Gastrocnemius medialis (tissue), 4 donors: Measurements from ENCODE around the gene MRPL51. TPM values are rescaled to one million over a fixed set of nuclear protein-coding genes. Genes with fewer than 3 reads are reported as not detected.

Experiments used
- ATAC-seq, 2 donors: fragments of 150-250 bp; one replicate each; pipeline ENCODE4 v1.9.1; 2016
- DNase-seq, 2 donors: peaks; one replicate each; pipeline ENCODE4 v3.0.0-alpha.2; 2019
- H3K27ac ChIP-seq, 4 donors: fragments of 200-600 bp; sonication (generic); 1 replicate in 1 of 4; 2 replicates in 3 of 4; pipeline ENCODE4 v1.5.1; 2016 to 2018; ENCODE audit warnings: mild to moderate bottlenecking in 2 of 4, moderate library complexity in 1 of 4
- H3K27me3 ChIP-seq, 3 donors: fragments of 200-600 bp; sonication (generic) in 2 of 3; 1 replicate in 1 of 3; 2 replicates in 2 of 3; pipeline versions ENCODE4 v1.5.1 to v1.6.0; 2016 to 2019; ENCODE audit warnings: mild to moderate bottlenecking in 1 of 3, moderate library complexity in 1 of 3
- H3K36me3 ChIP-seq, 2 donors: fragments of 200-600 bp; sonication (generic) in 1 of 2; one replicate each; pipeline ENCODE4 v1.5.1; 2017 to 2018
- H3K4me1 ChIP-seq, 2 donors: fragments of 200-600 bp; sonication (generic) in 1 of 2; one replicate each; pipeline ENCODE4 v1.5.1; 2016 to 2017; ENCODE audit warnings: mild to moderate bottlenecking in 2 of 2
- H3K4me3 ChIP-seq, 4 donors: fragments of 200-600 bp; sonication (generic) in 3 of 4; 1 replicate in 1 of 4; 2 replicates in 3 of 4; pipeline ENCODE4 v1.5.1; 2016 to 2019; ENCODE audit warnings: mild to moderate bottlenecking in 2 of 4
- H3K9me3 ChIP-seq, 3 donors: fragments of 200-600 bp; sonication (generic) in 2 of 3; 1 replicate in 1 of 3; 2 replicates in 2 of 3; pipeline ENCODE4 v1.5.1; 2016 to 2019
- POLR2A ChIP-seq, 2 donors: fragments of 450-650 bp; IDR thresholded peaks; one replicate each; pipeline ENCODE4 v1.6.1; 2017; ENCODE audit warnings: antibody characterized with exemption in 2 of 2, mild to moderate bottlenecking in 2 of 2, moderate library complexity in 2 of 2
- in situ Hi-C, 4 donors: fragments of 200-750 bp; cut with MboI; loops; one replicate each; pipeline versions ENCODE4 v1.15.0 to v1.8.0; 2017; ENCODE audit warnings: low sequenced_read_pairs in 4 of 4
- intact Hi-C: fragments of 100-400 bp; cut with DNase I; formaldehyde crosslinking; loops from one replicate; pipeline ENCODE4 v1.15.1; 2023; ENCODE audit warnings: low total_unique reads
- total RNA-seq, 4 donors: library from RNA; depleted of rRNA; stranded (reverse); fragments of >200 nt; gene quantifications; one replicate each; pipeline versions ENCODE4 v1.1.0 to v1.2.3, GENCODE V29; 2016
- TF ChIP-seq, protein P1 (sequence below), 5 experiments: fragments of 450-650 bp in 3 of 5; fragments of 200-600 bp in 2 of 5; sonication (generic) in 2 of 5; IDR thresholded peaks in 4 of 5; conservative IDR thresholded peaks in 1 of 5; 1 replicate in 4 of 5; 2 replicates in 1 of 5; pipeline ENCODE4 v1.5.1; 2016 to 2019; ENCODE audit warnings: antibody characterized with exemption in 5 of 5, mild to moderate bottlenecking in 3 of 5, moderate library complexity in 3 of 5

Gene MRPL51
- 100 to 1,000 TPM in 3 of 4 donors, 10 to 100 TPM in 1; 76.6 to 147 (median 124) TPM for total RNA-seq

DNA sequence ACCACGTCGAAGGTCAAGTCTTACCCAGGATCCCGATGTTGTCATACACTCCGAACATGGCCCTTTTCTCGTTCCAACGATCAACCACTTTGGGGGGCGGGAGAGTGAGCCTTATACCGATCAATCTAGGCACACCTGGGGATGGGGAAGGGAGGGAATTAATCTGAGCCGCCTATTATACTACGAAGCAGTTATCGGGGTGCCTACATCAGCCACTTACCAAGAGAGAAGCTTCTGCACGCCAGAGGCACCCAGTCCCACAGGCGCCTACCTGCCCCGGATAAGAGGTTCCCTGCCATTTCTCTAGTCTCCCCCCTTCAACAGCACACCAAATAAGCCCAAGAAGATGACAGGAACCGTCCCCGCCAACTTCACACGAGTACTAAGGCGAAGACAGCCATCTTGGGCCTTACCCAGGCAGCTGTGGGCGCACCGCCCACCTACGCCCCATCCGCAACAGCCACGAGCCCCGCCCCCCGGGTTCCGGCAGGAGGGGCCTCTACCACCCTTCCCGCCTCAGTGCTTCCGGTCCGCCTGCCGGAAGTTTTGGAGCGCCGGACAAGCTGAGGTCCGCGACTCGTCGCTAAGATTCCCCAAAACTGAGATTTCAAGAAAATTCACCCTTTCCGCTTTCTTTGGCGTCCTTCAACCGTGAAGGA is at the start of gene MRPL51:
TSS of gene MRPL51 (minus strand) at position 425 of the 659 bp plus-strand sequence. CDS start at position 299, 126 bp downstream.
- in situ Hi-C loops (loop anchor here in 1 of 4 donors (5.0 kb wide), 1 partner anchor 39 kb away; the partner anchor contains the start of gene GAPDH), intact Hi-C loops (loop anchor here (1.0 to 10.0 kb wide), 4 partner anchors 22 to 192 kb away; partner anchors contain the start of genes GAPDH and ZNF384)
- peak; percentile 94 to 96 for DNase-seq
- peak within 1 kb of the TSS; percentile 93 to 100 (median 98) for H3K27ac ChIP-seq
- peak; percentile 79 to 86 for TF ChIP-seq POLR2A (IDR thresholded peaks at IDR 0.05)
- TF ChIP-seq, protein P1, sequence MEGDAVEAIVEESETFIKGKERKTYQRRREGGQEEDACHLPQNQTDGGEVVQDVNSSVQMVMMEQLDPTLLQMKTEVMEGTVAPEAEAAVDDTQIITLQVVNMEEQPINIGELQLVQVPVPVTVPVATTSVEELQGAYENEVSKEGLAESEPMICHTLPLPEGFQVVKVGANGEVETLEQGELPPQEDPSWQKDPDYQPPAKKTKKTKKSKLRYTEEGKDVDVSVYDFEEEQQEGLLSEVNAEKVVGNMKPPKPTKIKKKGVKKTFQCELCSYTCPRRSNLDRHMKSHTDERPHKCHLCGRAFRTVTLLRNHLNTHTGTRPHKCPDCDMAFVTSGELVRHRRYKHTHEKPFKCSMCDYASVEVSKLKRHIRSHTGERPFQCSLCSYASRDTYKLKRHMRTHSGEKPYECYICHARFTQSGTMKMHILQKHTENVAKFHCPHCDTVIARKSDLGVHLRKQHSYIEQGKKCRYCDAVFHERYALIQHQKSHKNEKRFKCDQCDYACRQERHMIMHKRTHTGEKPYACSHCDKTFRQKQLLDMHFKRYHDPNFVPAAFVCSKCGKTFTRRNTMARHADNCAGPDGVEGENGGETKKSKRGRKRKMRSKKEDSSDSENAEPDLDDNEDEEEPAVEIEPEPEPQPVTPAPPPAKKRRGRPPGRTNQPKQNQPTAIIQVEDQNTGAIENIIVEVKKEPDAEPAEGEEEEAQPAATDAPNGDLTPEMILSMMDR (IDR thresholded peaks at IDR 0.05 in 4 of 5, conservative IDR thresholded peaks at IDR 0.05 in 1 of 5), result no peak
- no peaks in the 10 kb centered on the region for H3K9me3 ChIP-seq
- peak within 1 kb of the TSS; percentile 81 to 99 (median 88) for H3K4me3 ChIP-seq
- no peaks in the 10 kb centered on the region for H3K27me3 ChIP-seq
- peaks cover 4 to 34% of the 10 kb centered on the region in 2 donors for H3K36me3 ChIP-seq
- ATAC-seq, result peak; percentile 88 to 94
- H3K4me1 ChIP-seq, result peaks cover 21 to 27% of the 10 kb centered on the region in 2 donors

DNA sequence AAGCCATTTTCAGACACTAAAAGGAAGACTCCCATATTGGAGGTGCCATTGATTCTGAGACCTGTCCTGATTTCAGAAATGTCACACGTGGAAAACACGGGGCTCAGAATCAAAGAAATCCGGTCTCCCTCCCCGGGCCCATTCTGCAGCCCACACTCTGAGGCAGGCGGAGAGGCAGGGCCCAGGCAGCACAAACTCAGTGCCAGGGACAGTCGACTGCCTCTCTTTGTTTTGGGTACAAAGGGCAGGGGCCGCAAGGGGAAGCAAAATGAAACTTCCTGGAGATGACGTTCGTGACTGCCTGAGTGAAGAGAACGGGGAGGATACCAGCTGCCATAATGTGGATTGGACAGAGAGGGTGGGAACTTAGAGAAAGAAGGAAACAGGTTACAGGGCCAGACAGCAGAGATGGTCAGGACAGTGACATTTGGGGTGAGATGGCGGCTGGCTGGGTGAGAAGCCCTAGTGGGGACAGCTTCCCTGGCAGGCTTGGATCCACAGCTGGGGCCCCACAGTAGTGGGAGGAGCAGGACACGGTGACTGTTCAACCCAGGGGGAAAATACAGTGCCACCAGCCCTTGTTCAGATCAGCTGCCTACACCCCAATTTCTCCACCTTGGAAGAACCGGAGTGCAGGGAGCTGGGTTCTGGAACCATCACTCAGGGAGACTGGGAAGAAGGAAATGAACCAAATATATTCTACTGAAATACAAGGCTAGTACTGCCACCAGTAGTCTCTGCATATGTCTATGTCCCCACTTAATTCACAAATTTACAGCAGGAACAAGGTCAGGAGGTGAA is 49.3 kb upstream of the MRPL51 start:
- TF ChIP-seq POLR2A (IDR thresholded peaks at IDR 0.05), result no peak
- TF ChIP-seq, protein P1 (IDR thresholded peaks at IDR 0.05 in 4 of 5, conservative IDR thresholded peaks at IDR 0.05 in 1 of 5), result no peak
- H3K4me3 ChIP-seq, result no peak overlapping the region
- H3K27ac ChIP-seq, result peak overlapping the region; percentile 91 to 97 (median 96)
- peaks cover 19 to 27% of the 10 kb centered on the region in 2 donors for H3K4me1 ChIP-seq
- DNase-seq, result no peak
- no peaks in the 10 kb centered on the region for H3K9me3 ChIP-seq
- ATAC-seq, result no peak
- H3K36me3 ChIP-seq, result peaks cover 0 to 27% of the 10 kb centered on the region in 2 donors
- no peaks in the 10 kb centered on the region for H3K27me3 ChIP-seq
- intact Hi-C loops (no loop called here), in situ Hi-C loops (loop anchor here in 3 of 4 donors (5.0 to 25.0 kb wide), 3 partner anchors 118 to 205 kb away; no protein-coding TSS in a partner anchor)

DNA sequence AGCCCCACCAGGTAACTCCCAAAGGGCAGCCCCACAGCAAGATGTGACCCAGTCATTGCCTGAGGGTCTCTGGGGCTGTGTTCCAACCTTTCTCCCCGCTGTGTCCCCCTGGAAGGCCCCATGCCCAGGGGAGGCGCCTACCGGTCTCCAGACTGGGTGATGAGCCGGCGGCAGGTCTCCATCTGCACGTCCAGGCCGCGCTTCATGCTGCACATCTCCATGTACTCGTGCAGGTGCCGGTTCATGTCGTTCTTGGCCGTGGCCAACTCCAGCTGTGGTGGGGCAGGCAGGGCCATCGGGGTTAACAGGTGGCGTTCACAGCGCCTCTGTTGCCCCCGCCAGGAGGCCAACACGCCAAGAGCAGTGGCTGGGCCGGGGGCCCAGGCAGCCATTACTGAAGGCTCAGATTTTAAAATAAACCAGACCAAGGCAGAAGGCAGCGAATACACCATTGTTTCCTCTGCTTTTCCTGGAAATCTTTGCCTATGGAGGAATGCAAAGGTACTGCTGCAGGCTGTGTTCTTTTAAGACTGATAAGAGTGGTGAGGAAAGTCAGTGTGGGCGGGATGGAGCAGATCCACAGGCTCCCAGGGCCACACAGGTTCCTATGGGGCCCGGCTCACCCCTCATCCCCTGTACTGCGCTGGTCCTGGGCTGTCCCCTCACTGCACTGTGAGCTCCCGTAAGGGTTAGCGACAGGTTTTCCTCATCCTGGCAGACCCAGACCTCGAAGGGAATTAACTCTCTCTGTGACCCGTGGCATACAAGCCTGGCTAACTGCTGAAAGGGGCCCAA is 48.5 kb upstream of the MRPL51 start:
- Histone ChIP-seq H3K4me3 (no peak overlapping the region), H3K27me3 (no peaks in the 10 kb centered on the region), H3K36me3 (peaks cover 0 to 27% of the 10 kb centered on the region in 2 donors), H3K9me3 (no peaks in the 10 kb centered on the region), H3K4me1 (peaks cover 22 to 35% of the 10 kb centered on the region in 2 donors), H3K27ac (peak overlapping the region; percentile 91 to 97 (median 96))
- TF ChIP-seq POLR2A (IDR thresholded peaks at IDR 0.05), result no peak
- TF ChIP-seq, protein P1 (IDR thresholded peaks at IDR 0.05 in 4 of 5, conservative IDR thresholded peaks at IDR 0.05 in 1 of 5), result no peak
- DNase-seq (peak in 1 of 2 donors; percentile 53), ATAC-seq (no peak)
- in situ Hi-C loops, result loop anchor here in 3 of 4 donors (5.0 to 25.0 kb wide), 3 partner anchors 117 to 204 kb away; no protein-coding TSS in a partner anchor
- intact Hi-C loops, result no loop called here
